K562 (cell line): ENCODE measurements around the gene MAP2K6. TPM values are rescaled to one million over a fixed set of nuclear protein-coding genes. Genes with fewer than 3 reads are reported as not detected.

ENCODE experiments used
- ATAC-seq: fragments of 200-7000 bp; cut with Tn5 transposase; 3 replicates; pipeline ENCODE4 v1.9.1; 2020; ENCODE audit warnings: moderate library complexity
- BruUV-seq: library from RNA; stranded (reverse); fragments of 400-500 nt; replicated peaks from 2 replicates; lab custom pipeline; 2021; lab: Mats Ljungman, UMichigan
- CTCF ChIA-PET: fragments of 300-600 bp; formaldehyde crosslinking; extraction: SDS; loops from one replicate; lab custom pipeline; 2021; ENCODE audit warnings: low intra/inter-chr PET ratio; lab: Yijun Ruan, JAX
- POLR2A ChIA-PET: fragments of 300-600, 350-650 bp; sonication (Branson Sonifier 250); formaldehyde crosslinking; extraction: SDS; loops from one replicate; lab custom pipeline; 2021; ENCODE audit warnings: antibody characterized with exemption, inconsistent platforms; lab: Yijun Ruan, JAX
- DNase-seq, 4 experiments: peaks; one replicate each; pipeline versions ENCODE4 v3.0.0 to v3.0.0-alpha.2; 2011 to 2018; ENCODE audit warnings: low spot score in 3 of 4, mixed read lengths in 3 of 4; ENCODE audit errors: extremely low read depth in 1 of 4
- FAIRE-seq: peaks from 2 replicates; lab custom pipeline; 2011; peaks lifted over from hg19 to GRCh38; lab: Jason Lieb, UNC
- H2AFZ ChIP-seq: 2 replicates; pipeline ENCODE4 v1.6.0; 2011; ENCODE audit warnings: low read depth, low read length, control low read depth, inconsistent platforms
- H3K27ac ChIP-seq: fragments of 200-600 bp; 3 replicates; pipeline ENCODE4 v1.8.0; 2011; ENCODE audit warnings: low read depth, mild to moderate bottlenecking, control low read depth, inconsistent platforms, low read length, moderate library complexity, mixed read lengths; ENCODE audit errors: extremely low read depth
- H3K27me3 ChIP-seq, 2 experiments: fragments of 300-600 bp in 1 of 2; 2 replicates in 1 of 2; 3 replicates in 1 of 2; pipeline versions ENCODE4 v1.6.0 to v1.8.0; 2011; ENCODE audit warnings: inconsistent platforms in 2 of 2, low read length in 2 of 2, mild to moderate bottlenecking in 1 of 2, mixed read lengths in 1 of 2, moderate library complexity in 1 of 2; ENCODE audit not compliant: control insufficient read depth in 2 of 2, insufficient read depth in 2 of 2
- H3K36me3 ChIP-seq: fragments of 300-600 bp; 3 replicates; pipeline ENCODE4 v1.8.0; 2011; ENCODE audit warnings: mild to moderate bottlenecking, low read length, inconsistent platforms; ENCODE audit not compliant: control insufficient read depth, insufficient read depth
- H3K4me1 ChIP-seq, 2 experiments: fragments of 200-600 bp in 1 of 2; replicated peaks in 1 of 2; 2 replicates in 1 of 2; 3 replicates in 1 of 2; pipeline versions ENCODE4 v1.5.1 to v1.8.0; 2011; ENCODE audit warnings: inconsistent platforms in 2 of 2, low read length in 2 of 2, mild to moderate bottlenecking in 1 of 2, mixed read lengths in 1 of 2, moderate library complexity in 1 of 2; ENCODE audit not compliant: control insufficient read depth in 2 of 2, insufficient read depth in 2 of 2
- H3K4me2 ChIP-seq: 2 replicates; pipeline ENCODE4 v1.6.1; 2011; ENCODE audit warnings: low read length, control low read depth, inconsistent platforms, mixed read lengths; ENCODE audit not compliant: insufficient read depth
- H3K4me3 ChIP-seq: fragments of 200-600 bp; sonication (generic), shearing (Covaris generic); 2 replicates; pipeline ENCODE4 v1.5.1; 2016; ENCODE audit warnings: control low read depth, inconsistent platforms
- H3K79me2 ChIP-seq: fragments of 200-600 bp; 3 replicates; pipeline ENCODE4 v1.8.0; 2011; ENCODE audit warnings: low read length, inconsistent platforms; ENCODE audit not compliant: control insufficient read depth, insufficient read depth
- H3K9ac ChIP-seq, 2 experiments: 2 replicates each; pipeline versions ENCODE4 v1.6.0 to v1.6.1; 2011; ENCODE audit warnings: low read depth in 2 of 2, low read length in 2 of 2, control low read depth in 1 of 2, inconsistent platforms in 1 of 2, mild to moderate bottlenecking in 1 of 2, mixed read lengths in 1 of 2; ENCODE audit not compliant: insufficient read depth in 1 of 2
- H3K9me1 ChIP-seq: one replicate; pipeline ENCODE4 v1.6.0; 2011; ENCODE audit warnings: inconsistent platforms, mild to moderate bottlenecking, low read length, moderate library complexity; ENCODE audit not compliant: control insufficient read depth, insufficient read depth
- H3K9me3 ChIP-seq: replicated peaks from 2 replicates; pipeline ENCODE4 v1.5.1; 2011; ENCODE audit warnings: low read depth, low read length, inconsistent platforms; ENCODE audit not compliant: control insufficient read depth, insufficient read depth
- H4K20me1 ChIP-seq: replicated peaks from 2 replicates; pipeline ENCODE4 v1.6.1; 2011; ENCODE audit warnings: low read length, inconsistent platforms, mixed read lengths; ENCODE audit not compliant: control insufficient read depth, insufficient read depth
- ARNT ChIP-seq, 2 experiments: fragments of 450-650 bp; IDR thresholded peaks; 2 replicates each; pipeline ENCODE4 v1.6.1; 2016; ENCODE audit warnings: mild to moderate bottlenecking in 1 of 2
- CREM ChIP-seq: IDR thresholded peaks from 2 replicates; pipeline ENCODE4 v1.6.1; 2014; ENCODE audit warnings: antibody characterized with exemption, low read depth
- DIDO1 ChIP-seq: fragments of 450-650 bp; IDR thresholded peaks from 2 replicates; pipeline ENCODE4 v1.6.1; 2016; ENCODE audit warnings: low read depth, missing biosample characterization, missing genetic modification characterization
- LEF1 ChIP-seq: fragments of 450-650 bp; IDR thresholded peaks from 2 replicates; pipeline ENCODE4 v1.6.1; 2016; ENCODE audit warnings: mild to moderate bottlenecking
- PML ChIP-seq: IDR thresholded peaks from 2 replicates; pipeline ENCODE4 v1.6.1; 2012; ENCODE audit warnings: low read length, inconsistent platforms
- RFX1 ChIP-seq: fragments of 450-650 bp; IDR thresholded peaks from 2 replicates; pipeline ENCODE4 v1.6.1; 2016; ENCODE audit warnings: mild to moderate bottlenecking, moderate library complexity
- SAFB2 ChIP-seq: fragments of 200-400 bp; formaldehyde crosslinking; IDR thresholded peaks from 2 replicates; pipeline ENCODE4 v1.6.1; 2018; ENCODE audit warnings: borderline replicate concordance, low read length, low read depth, moderate library complexity; ENCODE audit not compliant: severe bottlenecking
- SREBF1 ChIP-seq: fragments of 150-350 bp; IDR thresholded peaks from 2 replicates; pipeline ENCODE4 v1.6.1; 2014; ENCODE audit warnings: antibody characterized with exemption, low read depth, low read length, borderline replicate concordance
- SRSF1 ChIP-seq: fragments of 200-400 bp; formaldehyde crosslinking; IDR thresholded peaks from 2 replicates; pipeline ENCODE4 v1.6.1; 2017; ENCODE audit warnings: mild to moderate bottlenecking, low read depth, low read length, moderate library complexity
- STAT5A ChIP-seq: IDR thresholded peaks from 2 replicates; pipeline ENCODE4 v1.6.1; 2012; ENCODE audit warnings: low read length, inconsistent platforms, borderline replicate concordance
- TCFL5 ChIP-seq: fragments of 250-450 bp; sonication (Bioruptor Pico); conservative IDR thresholded peaks from 2 replicates; pipeline ENCODE4 v1.6.1; 2021; ENCODE audit warnings: mild to moderate bottlenecking, moderate library complexity, matching md5 sums
- YBX1 ChIP-seq: fragments of 450-650 bp; IDR thresholded peaks from 2 replicates; pipeline ENCODE4 v1.7.1; 2016; ENCODE audit warnings: mild to moderate bottlenecking
- ZNF12 ChIP-seq: sonication (generic); formaldehyde crosslinking; IDR thresholded peaks from 2 replicates; pipeline ENCODE4 v1.4.0; 2020; ENCODE audit warnings: mild to moderate bottlenecking, missing genetic modification reagents
- ZNF3 ChIP-seq: fragments of 250-450 bp; sonication (Bioruptor Pico); IDR thresholded peaks from 2 replicates; pipeline ENCODE4 v1.5.0; 2021; ENCODE audit warnings: mild to moderate bottlenecking, moderate library complexity
- WGBS: fragments of 100-300 bp; shearing (Covaris generic); methylation state at CpG from one replicate; pipeline ENCODE4 v1.1.6; 2016; ENCODE audit warnings: low coverage, mixed read lengths; ENCODE audit not compliant: insufficient coverage; ENCODE audit errors: missing lambda C conversion rate; 5-methylcytosine and 5-hydroxymethylcytosine counted together
- in situ Hi-C: fragments of 300-500 bp; cut with MboI; formaldehyde crosslinking; loops from 4 replicates; pipeline ENCODE4 v1.15.0; 2018; ENCODE audit warnings: inconsistent platforms, mixed read lengths
- intact Hi-C: fragments of 100-400 bp; cut with micrococcal nuclease; formaldehyde crosslinking; loops from 2 replicates; pipeline ENCODE4 v1.14.2; 2022
- polyA plus RNA-seq, 8 experiments: library from polyadenylated mRNA; depleted of rRNA in 4 of 8; stranded (reverse) in 5 of 8; unstranded in 3 of 8; fragments of >200 nt; fragmentation: Nextera tagmentation in 2 of 8; fragmentation: Illumina TruSeq in 1 of 8; extraction: Ambion mirVana in 2 of 8; extraction: Trizol in 1 of 8; gene quantifications; 2 replicates each; pipeline versions ENCODE4 v1.2.1 to v1.2.3, GENCODE V29; 2011 to 2014; ENCODE audit warnings: inconsistent platforms in 1 of 8, missing spikeins in 1 of 8
- total RNA-seq, 7 experiments: library from RNA; depleted of rRNA in 6 of 7; stranded (reverse); fragments of >200 nt in 6 of 7; fragmentation: Illumina TruSeq in 2 of 7; extraction: Trizol in 2 of 7; gene quantifications; 2 replicates each; pipeline versions ENCODE4 v1.2.1 to v1.2.3, GENCODE V29; 2011 to 2021; ENCODE audit warnings: low replicate concordance in 1 of 7
- TF ChIP-seq, protein P1 (sequence below): fragments of 200-800 bp; sonication (Bioruptor generic); IDR thresholded peaks from 2 replicates; pipeline ENCODE4 v1.6.1; 2017; ENCODE audit warnings: missing genetic modification characterization, missing compliant biosample characterization
- TF ChIP-seq, protein P2 (sequence below): fragments of 250-450 bp; sonication (Bioruptor Pico); IDR thresholded peaks from 2 replicates; pipeline ENCODE4 v1.5.0; 2022; ENCODE audit warnings: mild to moderate bottlenecking

Gene MAP2K6
- total and polyA plus RNA-seq, 9 of the 15 experiments (the other 6 are each of a cell fraction or from before 2014, with no cell fraction given): 0.07 to 0.13 TPM; not detected in 7

DNA sequence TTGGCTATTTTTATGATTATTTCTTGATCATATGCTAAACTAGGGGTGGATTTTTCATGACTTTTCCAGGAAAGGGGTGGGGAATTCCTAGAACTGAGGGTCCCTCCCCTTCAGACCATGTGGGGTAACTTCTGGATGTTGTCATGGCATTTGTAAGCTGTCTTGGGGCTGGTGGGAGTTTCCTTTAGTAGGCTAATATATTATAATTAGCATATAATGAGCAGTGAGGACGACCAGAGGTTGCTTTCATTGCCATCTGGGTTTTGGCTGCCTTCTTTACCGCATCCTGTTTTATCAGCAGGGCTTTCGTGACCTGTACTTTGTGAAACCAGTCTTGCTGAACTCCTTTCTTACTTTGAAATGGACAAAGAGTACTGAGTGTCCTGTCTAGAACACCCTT, 47.2 kb upstream of the MAP2K6 start:
- H4K20me1 ChIP-seq: no peaks in the 10 kb centered on the region
- TF ChIP-seq RFX1 (peak; percentile 38; the same call in 1 of the 2 replicates), STAT5A (peak; percentile 78), TCFL5 (no peak)
- TF ChIP-seq, protein P1, sequence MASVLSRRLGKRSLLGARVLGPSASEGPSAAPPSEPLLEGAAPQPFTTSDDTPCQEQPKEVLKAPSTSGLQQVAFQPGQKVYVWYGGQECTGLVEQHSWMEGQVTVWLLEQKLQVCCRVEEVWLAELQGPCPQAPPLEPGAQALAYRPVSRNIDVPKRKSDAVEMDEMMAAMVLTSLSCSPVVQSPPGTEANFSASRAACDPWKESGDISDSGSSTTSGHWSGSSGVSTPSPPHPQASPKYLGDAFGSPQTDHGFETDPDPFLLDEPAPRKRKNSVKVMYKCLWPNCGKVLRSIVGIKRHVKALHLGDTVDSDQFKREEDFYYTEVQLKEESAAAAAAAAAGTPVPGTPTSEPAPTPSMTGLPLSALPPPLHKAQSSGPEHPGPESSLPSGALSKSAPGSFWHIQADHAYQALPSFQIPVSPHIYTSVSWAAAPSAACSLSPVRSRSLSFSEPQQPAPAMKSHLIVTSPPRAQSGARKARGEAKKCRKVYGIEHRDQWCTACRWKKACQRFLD (CRISPR knock-in tag): no peak
- no TSS peak for BruUV-seq
- ChIA-PET POLR2A (no interaction called here), CTCF (no interaction called here)
- no peak overlapping the region for H3K9ac ChIP-seq
- H3K27me3 ChIP-seq: no peaks in the 10 kb centered on the region
- H3K9me3 ChIP-seq: no peaks in the 10 kb centered on the region
- no peaks in the 10 kb centered on the region for H3K9me1 ChIP-seq
- ATAC-seq: no peak
- no peak overlapping the region for H3K4me3 ChIP-seq
- intact Hi-C loops: no loop called here
- FAIRE-seq: no peak
- H3K36me3 ChIP-seq: no peaks in the 10 kb centered on the region
- no peaks in the 10 kb centered on the region for H3K79me2 ChIP-seq
- in situ Hi-C loops: no loop called here
- DNase-seq: peak in 1 of 4 experiments; percentile 13
- WGBS: 3% methylated on average over 3 of the region's 3 CpGs
- H3K27ac ChIP-seq: no peak overlapping the region
- H2AFZ ChIP-seq: no peak overlapping the region
- H3K4me2 ChIP-seq: no peak overlapping the region
- no peaks in the 10 kb centered on the region for H3K4me1 ChIP-seq

DNA sequence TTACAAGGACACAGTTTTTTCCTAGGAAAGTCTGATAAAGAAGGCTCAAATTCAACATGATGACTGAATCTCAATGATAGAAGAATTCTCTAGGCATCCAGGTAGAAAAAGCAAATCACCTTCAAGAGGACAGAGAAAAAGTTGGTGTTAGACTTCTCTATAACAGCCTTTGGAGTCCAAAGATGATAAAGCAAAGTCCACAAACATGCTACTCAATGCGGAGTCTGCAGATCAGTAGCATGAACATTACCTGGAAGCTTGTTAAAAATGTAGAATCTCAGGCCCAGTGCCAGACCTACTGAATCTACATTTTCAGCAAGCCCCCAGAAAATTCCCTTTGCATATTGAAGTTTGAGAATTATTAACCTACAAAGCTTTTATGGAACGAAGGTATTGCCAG, 41.4 kb upstream of the MAP2K6 start:
- Histone ChIP-seq H3K36me3 (no peaks in the 10 kb centered on the region), H3K4me1 (no peaks in the 10 kb centered on the region), H3K27me3 (no peaks in the 10 kb centered on the region; a peak in 1 of 5 replicates), H4K20me1 (no peaks in the 10 kb centered on the region), H3K9ac (no peak overlapping the region), H3K79me2 (no peaks in the 10 kb centered on the region), H3K4me3 (no peak overlapping the region), H3K27ac (no peak overlapping the region), H3K9me3 (no peaks in the 10 kb centered on the region), H3K4me2 (no peak overlapping the region), H2AFZ (no peak overlapping the region), H3K9me1 (no peaks in the 10 kb centered on the region)
- no TSS peak for BruUV-seq
- ChIA-PET CTCF (no interaction called here), POLR2A (no interaction called here)
- intact Hi-C loops: no loop called here
- 0% methylated on average over 2 of the region's 2 CpGs for WGBS
- in situ Hi-C loops: no loop called here
- ATAC-seq: no peak
- no peak for FAIRE-seq
- DNase-seq: no peak
- no peak for TF ChIP-seq SREBF1
- TF ChIP-seq SAFB2: no peak
- TF ChIP-seq SRSF1: no peak
- no peak for TF ChIP-seq YBX1
- no peak for TF ChIP-seq LEF1
- no peak for TF ChIP-seq ARNT (IDR thresholded peaks at IDR 0.05)
- no peak for TF ChIP-seq CREM
- TF ChIP-seq, protein P2, sequence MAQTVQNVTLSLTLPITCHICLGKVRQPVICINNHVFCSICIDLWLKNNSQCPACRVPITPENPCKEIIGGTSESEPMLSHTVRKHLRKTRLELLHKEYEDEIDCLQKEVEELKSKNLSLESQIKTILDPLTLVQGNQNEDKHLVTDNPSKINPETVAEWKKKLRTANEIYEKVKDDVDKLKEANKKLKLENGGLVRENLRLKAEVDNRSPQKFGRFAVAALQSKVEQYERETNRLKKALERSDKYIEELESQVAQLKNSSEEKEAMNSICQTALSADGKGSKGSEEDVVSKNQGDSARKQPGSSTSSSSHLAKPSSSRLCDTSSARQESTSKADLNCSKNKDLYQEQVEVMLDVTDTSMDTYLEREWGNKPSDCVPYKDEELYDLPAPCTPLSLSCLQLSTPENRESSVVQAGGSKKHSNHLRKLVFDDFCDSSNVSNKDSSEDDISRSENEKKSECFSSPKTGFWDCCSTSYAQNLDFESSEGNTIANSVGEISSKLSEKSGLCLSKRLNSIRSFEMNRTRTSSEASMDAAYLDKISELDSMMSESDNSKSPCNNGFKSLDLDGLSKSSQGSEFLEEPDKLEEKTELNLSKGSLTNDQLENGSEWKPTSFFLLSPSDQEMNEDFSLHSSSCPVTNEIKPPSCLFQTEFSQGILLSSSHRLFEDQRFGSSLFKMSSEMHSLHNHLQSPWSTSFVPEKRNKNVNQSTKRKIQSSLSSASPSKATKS (CRISPR knock-in tag): no peak
- no peak for TF ChIP-seq ZNF12
- TF ChIP-seq ZNF3 (CRISPR knock-in tag): no peak
- TF ChIP-seq PML: no peak
- no peak for TF ChIP-seq DIDO1
